GM10248 (cell line): ENCODE data around the gene PTPA.

Experiments used
- CTCF ChIA-PET: fragments of 300-600 bp; sonication (Branson Sonifier 250); formaldehyde crosslinking; extraction: SDS; loops from one replicate; lab custom pipeline; 2021; ENCODE audit warnings: antibody characterized with exemption; lab: Yijun Ruan, JAX
- POLR2A ChIA-PET: fragments of 350-650 bp; sonication (Branson Sonifier 250); formaldehyde crosslinking; extraction: SDS; loops from one replicate; lab custom pipeline; 2020; ENCODE audit warnings: antibody characterized with exemption; lab: Yijun Ruan, JAX
- DNase-seq: peaks from one replicate; pipeline ENCODE4 v3.0.0; 2012; ENCODE audit errors: extremely low spot score
- CTCF ChIP-seq: IDR thresholded peaks from 2 replicates; pipeline ENCODE4 v1.5.1; 2012; ENCODE audit warnings: mild to moderate bottlenecking, low read depth; ENCODE audit errors: extremely low read depth, missing control alignments, control extremely low read depth

The PTPA gene

GRCh38 chr9:129102095-129102525, 9.1 kb upstream of the PTPA start:
- ChIA-PET POLR2A (no interaction called here), CTCF (interaction anchor here (0.9 to 2.0 kb wide), 3 partner anchors 11 to 37 kb away, joined by 3 to 6 read pairs (median 3); no protein-coding TSS in a partner anchor)
- no peak for DNase-seq
- TF ChIP-seq CTCF, result no peak

GRCh38 chr9:129102791-129103594, 8.2 kb upstream of the PTPA start:
- peak; percentile 65 for TF ChIP-seq CTCF
- CTCF ChIA-PET, result interaction anchor here (0.7 to 1.3 kb wide), 4 partner anchors 20 to 69 kb away, joined by 3 to 5 read pairs (median 4); partner anchors contain the start of gene DOLPP1
- POLR2A ChIA-PET, result no interaction called here

GRCh38 chr9:129103595-129103965, 7.6 kb upstream of the PTPA start:
- no peak for DNase-seq
- no peak for TF ChIP-seq CTCF
- CTCF ChIA-PET, result interaction anchor here (0.9 to 1.3 kb wide), 4 partner anchors 21 to 39 kb away, joined by 3 to 5 read pairs (median 4); partner anchors contain the start of gene DOLPP1
- POLR2A ChIA-PET, result no interaction called here

More at GRCh38 chr9:129102791-129103594, 8.2 kb upstream of the PTPA start:
- DNase-seq, result peak; percentile 62

- no peak for DNase-seq
- TF ChIP-seq CTCF, result no peak
- ChIA-PET POLR2A (no interaction called here), CTCF (interaction anchor here (0.9 to 1.3 kb wide), 3 partner anchors 21 to 39 kb away, joined by 3 to 5 read pairs (median 4); partner anchors contain the start of gene DOLPP1)
These were observed 7.2 kb upstream of the PTPA start for GRCh38 chr9:129104051-129104450.

- TF ChIP-seq CTCF, result no peak
- POLR2A ChIA-PET, result no interaction called here
- CTCF ChIA-PET, result interaction anchor here (0.8 to 2.0 kb wide), 4 partner anchors 9 to 25 kb away, joined by 3 to 5 read pairs (median 4); no protein-coding TSS in a partner anchor
- DNase-seq, result no peak
These were observed 5.1 kb upstream of the PTPA start for GRCh38 chr9:129105857-129106694.

- DNase-seq, result no peak
- ChIA-PET POLR2A (no interaction called here), CTCF (no interaction called here)
- TF ChIP-seq CTCF, result no peak
These were observed 3.6 kb upstream of the PTPA start for GRCh38 chr9:129107651-129108050.
